HCT116 (cell line): ENCODE measurements around the gene MAP4K1.

Experiments
- CTCF ChIP-seq, 3 experiments: fragments of 200-600 bp in 1 of 3; sonication (generic) in 1 of 3; IDR thresholded peaks in 2 of 3; conservative IDR thresholded peaks in 1 of 3; 2 replicates each; pipeline ENCODE4 v1.5.1; 2012 to 2017; ENCODE audit warnings: low read depth in 2 of 3, low read length in 2 of 3, antibody characterized with exemption in 1 of 3, borderline replicate concordance in 1 of 3, control low read depth in 1 of 3, mild to moderate bottlenecking in 1 of 3, mixed read lengths in 1 of 3, mixed run types in 1 of 3, moderate library complexity in 1 of 3; ENCODE audit not compliant: insufficient read depth in 1 of 3
- SP1 ChIP-seq: IDR thresholded peaks from 2 replicates; pipeline ENCODE4 v1.6.1; 2012; ENCODE audit warnings: low read depth
- SRF ChIP-seq: IDR thresholded peaks from 2 replicates; pipeline ENCODE4 v1.6.1; 2012; ENCODE audit warnings: low read depth
- YY1 ChIP-seq: IDR thresholded peaks from 2 replicates; pipeline ENCODE4 v1.6.1; 2011; ENCODE audit warnings: low read length, low read depth, moderate library complexity, mild to moderate bottlenecking; ENCODE audit not compliant: insufficient replicate concordance; ENCODE audit errors: extremely low read depth

DNA sequence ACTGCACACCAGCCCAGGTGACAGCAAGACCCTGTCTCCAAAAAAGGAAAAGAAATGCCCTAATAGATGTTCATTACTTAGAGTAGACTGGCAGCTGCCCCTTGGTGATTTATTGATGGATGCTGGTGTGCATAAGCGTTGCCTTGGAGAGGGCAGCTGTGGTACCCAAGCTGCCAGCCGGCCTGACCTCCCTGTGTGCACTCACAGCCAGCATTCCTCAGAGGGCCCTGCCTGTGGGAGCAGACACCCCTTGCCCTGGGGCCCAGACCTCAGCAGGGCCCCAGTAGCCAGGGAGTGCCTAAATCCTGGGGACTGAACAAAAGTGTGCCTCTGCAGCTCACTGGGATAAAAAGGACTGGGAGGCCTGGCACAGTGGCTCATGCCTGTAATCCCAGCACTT is 21.9 kb upstream of the MAP4K1 start:
- TF ChIP-seq SP1 (no peak), CTCF (IDR thresholded peaks at IDR 0.05 in 2 of 3, conservative IDR thresholded peaks at IDR 0.05 in 1 of 3; ENCODE audit: borderline replicate concordance in 1 of 3, insufficient read depth in 1 of 3, low read depth in 2 of 3, low read length in 2 of 3) (no peak), SRF (no peak), YY1 (no peak)
